Measurements from ENCODE around the gene SLF2.
"Not testable (repeated sequence)": the region's sequence is repeated elsewhere in the genome, so short reads cannot be mapped to it uniquely, and the experiment has no call there.

DNA sequence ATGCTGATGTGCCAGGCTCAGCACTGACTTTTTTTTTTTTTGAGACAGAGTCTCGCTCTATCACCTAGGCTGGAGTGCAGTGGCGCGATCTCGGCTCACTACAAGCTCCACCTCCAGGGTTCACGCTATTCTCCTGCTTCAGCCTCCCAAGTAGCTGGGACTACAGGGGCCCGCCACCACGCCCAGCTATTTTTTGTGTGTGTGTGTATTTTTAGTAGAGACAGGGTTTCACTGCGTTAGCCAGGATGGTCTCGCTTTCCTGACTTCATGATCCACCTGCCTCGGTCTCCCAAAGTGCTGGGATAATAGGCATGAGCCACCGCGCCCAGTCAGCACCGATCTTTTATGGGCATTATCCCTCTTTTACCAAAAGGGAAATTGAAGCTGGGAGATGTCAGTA, 27.2 kb upstream of the SLF2 start:
- TF ChIP-seq, protein P1, sequence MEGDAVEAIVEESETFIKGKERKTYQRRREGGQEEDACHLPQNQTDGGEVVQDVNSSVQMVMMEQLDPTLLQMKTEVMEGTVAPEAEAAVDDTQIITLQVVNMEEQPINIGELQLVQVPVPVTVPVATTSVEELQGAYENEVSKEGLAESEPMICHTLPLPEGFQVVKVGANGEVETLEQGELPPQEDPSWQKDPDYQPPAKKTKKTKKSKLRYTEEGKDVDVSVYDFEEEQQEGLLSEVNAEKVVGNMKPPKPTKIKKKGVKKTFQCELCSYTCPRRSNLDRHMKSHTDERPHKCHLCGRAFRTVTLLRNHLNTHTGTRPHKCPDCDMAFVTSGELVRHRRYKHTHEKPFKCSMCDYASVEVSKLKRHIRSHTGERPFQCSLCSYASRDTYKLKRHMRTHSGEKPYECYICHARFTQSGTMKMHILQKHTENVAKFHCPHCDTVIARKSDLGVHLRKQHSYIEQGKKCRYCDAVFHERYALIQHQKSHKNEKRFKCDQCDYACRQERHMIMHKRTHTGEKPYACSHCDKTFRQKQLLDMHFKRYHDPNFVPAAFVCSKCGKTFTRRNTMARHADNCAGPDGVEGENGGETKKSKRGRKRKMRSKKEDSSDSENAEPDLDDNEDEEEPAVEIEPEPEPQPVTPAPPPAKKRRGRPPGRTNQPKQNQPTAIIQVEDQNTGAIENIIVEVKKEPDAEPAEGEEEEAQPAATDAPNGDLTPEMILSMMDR (conservative IDR thresholded peaks at IDR 0.05), result not testable (repeated sequence)
- not testable (repeated sequence) for TF ChIP-seq ZFX (IDR thresholded peaks at IDR 0.05)

All from C4-2B (cell line).